Choroid plexus epithelial cell (primary cell): ENCODE results near the gene CADM3.

Source experiments
- DNase-seq: peaks from one replicate; pipeline ENCODE4 v3.0.0-alpha.2; 2010; ENCODE audit warnings: low read depth
- H3K4me3 ChIP-seq: 2 replicates; pipeline ENCODE4 v1.5.1; 2011; ENCODE audit warnings: low read depth, mild to moderate bottlenecking, control low read depth, low read length, moderate library complexity
- TF ChIP-seq, protein P1 (sequence below): conservative IDR thresholded peaks from 2 replicates; pipeline ENCODE4 v1.5.1; 2011; ENCODE audit warnings: low read depth, mild to moderate bottlenecking, control low read depth, inconsistent platforms, low read length, moderate library complexity

CADM3 gene

DNA sequence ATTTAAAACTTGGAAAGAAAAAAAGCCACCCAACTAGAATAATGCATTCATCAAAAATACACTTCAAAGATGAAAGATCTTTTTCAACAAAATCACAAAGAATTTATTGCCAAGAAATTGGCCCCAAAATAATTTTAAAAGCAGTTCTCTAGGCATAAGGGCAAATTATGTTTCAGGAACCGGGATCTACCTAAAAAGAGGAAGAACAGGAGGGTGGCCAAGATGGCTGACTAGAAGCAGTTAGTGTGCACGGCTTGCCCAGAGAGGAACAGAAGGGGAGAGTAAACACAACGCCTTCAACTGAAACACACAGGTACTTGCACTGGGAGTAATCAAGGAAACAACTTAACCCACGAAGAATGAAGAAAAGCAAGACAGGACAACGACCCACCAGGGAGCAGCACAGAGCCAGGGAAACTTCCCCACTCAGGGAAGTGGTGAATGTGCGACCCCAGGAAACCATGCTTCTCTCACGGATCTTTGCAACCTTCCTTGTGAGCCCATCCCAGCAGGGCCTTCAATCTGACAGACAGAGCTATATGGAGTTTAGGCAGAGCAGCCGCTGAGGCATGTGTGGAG is 79.3 kb downstream of the CADM3 start:
- DNase-seq: no peak
- no peak overlapping the region for H3K4me3 ChIP-seq
- TF ChIP-seq, protein P1, sequence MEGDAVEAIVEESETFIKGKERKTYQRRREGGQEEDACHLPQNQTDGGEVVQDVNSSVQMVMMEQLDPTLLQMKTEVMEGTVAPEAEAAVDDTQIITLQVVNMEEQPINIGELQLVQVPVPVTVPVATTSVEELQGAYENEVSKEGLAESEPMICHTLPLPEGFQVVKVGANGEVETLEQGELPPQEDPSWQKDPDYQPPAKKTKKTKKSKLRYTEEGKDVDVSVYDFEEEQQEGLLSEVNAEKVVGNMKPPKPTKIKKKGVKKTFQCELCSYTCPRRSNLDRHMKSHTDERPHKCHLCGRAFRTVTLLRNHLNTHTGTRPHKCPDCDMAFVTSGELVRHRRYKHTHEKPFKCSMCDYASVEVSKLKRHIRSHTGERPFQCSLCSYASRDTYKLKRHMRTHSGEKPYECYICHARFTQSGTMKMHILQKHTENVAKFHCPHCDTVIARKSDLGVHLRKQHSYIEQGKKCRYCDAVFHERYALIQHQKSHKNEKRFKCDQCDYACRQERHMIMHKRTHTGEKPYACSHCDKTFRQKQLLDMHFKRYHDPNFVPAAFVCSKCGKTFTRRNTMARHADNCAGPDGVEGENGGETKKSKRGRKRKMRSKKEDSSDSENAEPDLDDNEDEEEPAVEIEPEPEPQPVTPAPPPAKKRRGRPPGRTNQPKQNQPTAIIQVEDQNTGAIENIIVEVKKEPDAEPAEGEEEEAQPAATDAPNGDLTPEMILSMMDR: no peak
